Activated CD4-positive, alpha-beta T cell treated with anti-CD3 and anti-CD28 coated beads, Interleukin-2, amount 50 U/mL, for 24 hours (primary cell): ENCODE measurements around the gene AQP12A.

ENCODE experiments used
- DNase-seq, 2 donors: peaks; one replicate each; pipeline ENCODE4 v3.0.0-alpha.2; 2020; ENCODE audit warnings: low read depth in 1 of 2, low spot score in 1 of 2

AQP12A gene

GRCh38 chr2:240704651-240705050 lies 13.0 kb downstream of the AQP12A start:
- DNase-seq: no peak

- DNase-seq: no peak
Observed at GRCh38 chr2:240705204-240705791, 13.6 kb downstream of the AQP12A start.

DNA sequence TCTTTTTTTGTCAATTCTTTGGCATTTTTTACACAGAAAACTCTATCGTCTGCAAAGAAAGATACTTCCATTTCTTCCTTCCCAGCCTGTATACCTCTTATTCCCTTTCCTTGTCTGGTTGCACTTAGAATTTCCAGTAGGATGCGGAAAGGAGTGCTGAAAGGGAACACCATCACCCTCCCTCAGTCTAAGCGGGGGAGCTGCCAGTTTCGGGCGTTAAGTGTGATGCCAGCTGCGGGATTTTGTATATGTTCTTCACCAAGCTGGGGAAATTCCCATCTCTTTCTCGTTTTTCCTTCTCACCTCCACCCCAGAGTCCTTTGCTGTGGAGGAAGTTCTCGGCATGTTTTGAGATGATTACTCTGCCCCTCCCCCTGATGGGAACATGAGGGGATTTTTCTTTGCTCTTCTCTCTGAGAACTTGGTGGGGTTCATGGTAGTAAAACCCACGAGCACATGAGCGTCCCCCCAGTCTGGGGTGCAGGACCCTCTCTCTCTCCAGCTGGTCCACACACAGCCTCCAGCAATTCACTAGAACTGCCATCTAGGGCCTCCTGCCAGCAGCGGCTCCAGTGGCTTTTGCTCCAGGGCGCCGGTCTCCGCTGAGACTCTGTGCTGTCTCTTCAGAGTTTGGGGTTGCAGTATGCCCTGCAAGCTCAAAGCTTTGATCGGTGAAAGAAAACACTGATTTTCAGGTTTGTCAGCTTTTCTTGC lies 15.5 kb downstream of the AQP12A start:
- no peak for DNase-seq

- DNase-seq: no peak
Observed at GRCh38 chr2:240707821-240708220, 16.2 kb downstream of the AQP12A start.

DNA sequence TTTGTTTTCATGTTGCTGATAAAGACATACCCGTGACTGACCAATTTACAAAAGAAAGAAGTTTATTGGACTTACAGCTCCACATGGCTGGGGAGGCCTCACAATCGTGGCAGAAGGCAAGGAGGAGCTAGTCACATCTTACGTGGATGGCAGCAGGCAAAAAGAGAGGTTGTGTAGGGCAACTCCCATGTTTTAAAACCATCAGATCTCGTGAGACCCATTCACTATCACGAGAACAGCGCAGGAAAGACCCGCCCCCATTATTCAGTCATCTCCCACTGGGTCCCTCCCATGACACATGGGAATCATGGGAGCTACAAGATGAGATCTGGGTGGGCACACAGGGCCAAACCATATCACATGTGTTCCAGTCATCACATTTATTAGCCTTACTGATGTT lies 16.8 kb downstream of the AQP12A start:
- no peak for DNase-seq

GRCh38 chr2:240711296-240711695 lies 19.6 kb downstream of the AQP12A start:
- no peak for DNase-seq

DNA sequence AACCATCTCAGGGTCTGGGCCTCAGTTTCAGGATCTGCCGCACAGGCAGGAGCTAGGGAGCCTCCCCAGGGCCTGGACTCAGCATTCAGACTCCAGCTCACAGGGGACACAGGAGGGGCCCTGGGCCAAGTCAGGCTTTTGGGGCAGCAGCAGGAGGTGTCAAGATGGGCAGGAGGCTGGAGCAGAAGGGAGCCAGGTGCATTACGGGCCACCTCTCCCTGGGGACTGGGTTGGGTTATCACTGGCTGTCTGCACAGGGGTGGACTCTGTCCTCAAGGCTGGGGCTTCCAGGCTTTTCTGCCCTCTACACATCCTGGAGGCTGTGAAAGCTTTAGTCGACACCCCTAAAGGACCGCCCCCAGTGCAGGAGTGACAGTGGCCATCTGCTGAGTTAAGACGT lies 20.0 kb downstream of the AQP12A start:
- DNase-seq: no peak

DNA sequence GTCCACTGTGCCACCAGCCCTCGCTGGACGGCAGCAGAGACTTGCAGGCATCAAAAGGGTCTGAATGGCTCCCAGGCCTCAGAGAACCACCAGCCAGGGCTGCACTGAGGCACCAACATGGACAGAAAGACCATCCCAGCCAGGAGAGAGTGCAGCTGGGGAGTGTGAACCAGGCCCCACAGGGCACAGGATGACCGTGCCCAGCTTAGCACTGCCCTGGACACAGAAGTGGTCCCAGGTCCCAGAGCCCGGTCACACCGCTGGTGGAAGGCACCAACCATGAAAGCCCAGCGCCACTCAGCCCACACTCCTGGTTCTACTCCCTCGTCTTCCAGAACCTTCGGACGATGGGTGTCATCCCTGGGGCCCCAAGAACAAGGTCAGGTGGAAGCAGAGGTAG lies 20.5 kb downstream of the AQP12A start:
- no peak for DNase-seq

DNA sequence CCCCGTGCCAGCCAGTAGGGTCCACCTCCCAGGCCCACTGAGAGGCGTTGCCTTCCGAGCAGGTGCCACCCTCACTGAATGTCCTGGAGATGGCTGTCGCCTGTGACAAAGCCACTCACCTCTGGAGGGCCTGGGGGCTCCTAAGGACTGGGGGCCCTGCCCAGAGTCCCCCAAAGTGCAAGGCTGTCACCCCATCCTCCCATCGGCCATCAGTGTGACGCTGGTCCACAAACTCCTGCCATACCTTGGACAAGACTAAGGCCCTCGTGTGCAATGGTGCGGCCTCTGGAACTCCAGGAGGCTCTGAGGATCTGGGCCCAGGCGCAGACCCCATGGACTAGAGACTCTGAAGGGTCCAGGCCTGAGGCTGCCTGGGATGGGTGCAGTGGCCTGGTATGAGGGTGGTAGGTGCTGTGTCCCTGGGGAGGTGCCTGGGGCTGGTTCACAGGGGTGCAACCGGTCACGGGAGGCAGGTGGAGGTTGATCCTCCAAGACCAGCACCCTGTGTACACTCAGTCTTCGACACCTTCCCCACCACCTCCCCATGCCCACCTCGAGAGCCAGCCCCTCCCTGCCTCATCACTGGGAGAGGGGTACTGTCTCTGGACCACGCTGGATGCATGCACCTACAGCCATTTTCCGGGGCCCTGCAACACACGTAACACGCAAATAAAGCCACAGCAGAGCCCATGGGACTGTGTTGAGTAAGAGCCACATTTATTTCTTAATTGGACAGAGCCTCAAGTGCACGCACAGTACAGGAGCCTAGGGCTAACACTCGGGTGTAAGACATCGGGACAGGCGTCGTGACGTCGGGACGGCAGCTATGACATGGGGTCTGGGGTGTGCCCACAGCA lies 21.6 kb downstream of the AQP12A start:
- DNase-seq: no peak

DNA sequence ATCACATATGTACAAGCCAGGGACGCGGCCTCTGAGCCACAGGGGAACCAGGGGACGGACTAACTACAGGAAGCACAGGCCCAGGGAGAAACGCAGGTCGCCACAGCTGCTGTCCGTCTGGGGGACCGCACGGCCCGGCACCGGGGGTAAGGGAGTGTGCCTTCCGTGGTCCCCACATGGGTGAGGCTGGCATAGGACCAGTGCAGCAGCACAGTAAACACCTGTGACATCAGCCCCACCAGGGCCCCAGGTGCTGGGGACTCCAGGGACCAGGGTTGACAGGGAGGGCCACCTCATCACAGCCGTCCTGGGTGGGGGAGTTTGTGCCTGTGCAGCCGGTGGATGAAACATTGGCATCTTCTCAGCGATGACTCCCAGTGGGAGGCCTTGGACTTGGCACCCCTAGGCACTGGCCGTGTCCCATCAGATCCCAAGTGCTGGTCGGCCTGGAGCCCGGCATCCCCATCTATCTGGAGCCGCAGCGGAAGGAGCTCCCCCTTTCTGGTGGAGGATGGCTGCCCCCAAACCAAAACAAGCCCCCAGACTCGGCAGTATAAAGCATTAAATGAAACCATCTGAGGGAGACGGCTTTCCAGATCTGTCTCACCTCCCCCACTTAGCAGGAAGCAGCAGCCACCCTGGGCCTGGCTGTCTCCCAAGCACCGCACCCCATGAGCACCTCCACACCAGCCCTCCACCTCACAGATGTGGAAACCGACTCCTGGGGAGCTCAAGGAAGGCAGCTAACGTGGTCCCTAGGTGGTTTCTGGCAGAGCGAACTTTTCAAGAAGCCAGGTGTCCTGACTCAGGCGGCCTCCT lies 22.5 kb downstream of the AQP12A start:
- DNase-seq: no peak

DNA sequence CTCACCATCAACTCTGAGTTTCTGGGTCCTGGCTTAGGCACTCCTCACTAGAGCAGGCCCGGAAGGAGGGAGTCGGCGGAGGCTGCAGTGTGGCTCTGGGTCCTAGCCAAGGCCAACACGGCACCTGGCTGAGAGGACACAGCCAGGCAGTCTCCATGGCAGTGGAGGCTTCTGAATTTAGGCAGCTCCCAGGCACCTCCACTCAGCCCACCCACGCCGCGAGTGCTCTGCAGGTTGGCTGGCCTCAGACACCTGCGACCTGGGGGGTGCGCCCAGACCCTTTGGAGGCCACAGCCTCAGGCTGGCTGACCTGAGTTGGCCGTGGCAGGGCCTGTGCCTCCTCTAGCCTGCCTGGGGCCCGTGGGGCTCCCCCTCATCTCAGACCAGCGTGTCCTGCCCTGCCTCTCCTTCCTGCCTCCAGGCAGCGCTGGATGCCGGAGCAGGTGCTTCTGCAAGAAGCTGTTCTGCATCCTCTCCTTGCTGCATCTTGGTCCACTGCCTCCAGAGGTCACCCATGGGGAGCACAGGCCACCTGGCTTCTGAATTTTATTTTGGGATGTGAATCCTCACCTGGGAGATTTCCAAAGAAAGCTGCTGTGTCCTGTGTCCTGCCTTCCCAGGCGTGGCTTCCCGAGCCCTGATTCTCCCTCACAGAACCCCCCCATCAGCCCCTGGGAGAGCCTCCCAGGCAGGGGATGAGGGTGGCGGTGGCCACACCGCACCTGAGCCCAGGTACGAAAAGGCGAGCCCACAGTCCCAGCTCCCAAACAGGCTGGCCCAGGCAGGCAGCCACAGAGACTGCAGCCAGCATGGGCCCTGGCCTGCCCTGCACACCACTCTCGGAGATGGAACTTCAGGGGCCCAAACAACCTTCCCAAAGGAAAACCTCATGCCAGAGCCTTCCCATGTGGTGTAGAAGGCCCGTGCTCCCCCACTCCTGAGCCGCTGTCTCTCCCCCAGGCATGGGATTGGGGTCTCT lies 23.4 kb downstream of the AQP12A start:
- DNase-seq: no peak

DNA sequence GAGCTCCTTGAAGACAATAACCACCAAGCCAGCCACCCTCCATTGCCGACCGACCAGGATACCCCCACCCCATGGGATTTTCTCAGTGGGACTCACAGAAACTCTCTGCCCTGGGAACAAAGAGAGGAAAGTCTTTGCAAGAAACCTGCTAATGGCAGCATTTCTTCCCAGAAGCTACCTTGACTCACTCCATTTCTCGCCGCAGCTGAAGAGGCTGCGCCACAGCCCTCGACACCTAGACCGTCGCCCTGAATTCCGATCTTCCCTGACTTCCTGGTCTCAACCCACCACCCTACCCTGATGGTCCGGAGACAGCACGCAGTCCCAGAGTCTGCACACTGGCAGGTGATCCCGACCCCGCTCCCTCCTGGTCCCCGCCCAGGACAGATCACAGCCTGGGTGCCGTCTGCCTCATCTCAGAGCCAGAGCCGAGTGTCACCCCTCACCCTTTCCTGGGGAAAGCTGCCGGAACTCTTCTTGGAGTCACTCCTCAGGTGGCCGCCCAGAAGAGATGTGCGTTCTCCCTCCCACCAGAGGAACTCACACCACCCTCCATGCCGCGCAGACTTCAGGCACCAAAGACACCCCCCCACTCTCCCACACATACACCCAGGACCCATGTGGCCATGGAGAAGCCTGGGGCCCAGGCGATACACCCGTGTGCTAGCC lies 24.6 kb downstream of the AQP12A start:
- DNase-seq: no peak

GRCh38 chr2:240717181-240717641 lies 25.5 kb downstream of the AQP12A start:
- DNase-seq: no peak

GRCh38 chr2:240717681-240718581 lies 26.3 kb downstream of the AQP12A start:
- no peak for DNase-seq

GRCh38 chr2:240718896-240719490 lies 27.3 kb downstream of the AQP12A start:
- no peak for DNase-seq

DNA sequence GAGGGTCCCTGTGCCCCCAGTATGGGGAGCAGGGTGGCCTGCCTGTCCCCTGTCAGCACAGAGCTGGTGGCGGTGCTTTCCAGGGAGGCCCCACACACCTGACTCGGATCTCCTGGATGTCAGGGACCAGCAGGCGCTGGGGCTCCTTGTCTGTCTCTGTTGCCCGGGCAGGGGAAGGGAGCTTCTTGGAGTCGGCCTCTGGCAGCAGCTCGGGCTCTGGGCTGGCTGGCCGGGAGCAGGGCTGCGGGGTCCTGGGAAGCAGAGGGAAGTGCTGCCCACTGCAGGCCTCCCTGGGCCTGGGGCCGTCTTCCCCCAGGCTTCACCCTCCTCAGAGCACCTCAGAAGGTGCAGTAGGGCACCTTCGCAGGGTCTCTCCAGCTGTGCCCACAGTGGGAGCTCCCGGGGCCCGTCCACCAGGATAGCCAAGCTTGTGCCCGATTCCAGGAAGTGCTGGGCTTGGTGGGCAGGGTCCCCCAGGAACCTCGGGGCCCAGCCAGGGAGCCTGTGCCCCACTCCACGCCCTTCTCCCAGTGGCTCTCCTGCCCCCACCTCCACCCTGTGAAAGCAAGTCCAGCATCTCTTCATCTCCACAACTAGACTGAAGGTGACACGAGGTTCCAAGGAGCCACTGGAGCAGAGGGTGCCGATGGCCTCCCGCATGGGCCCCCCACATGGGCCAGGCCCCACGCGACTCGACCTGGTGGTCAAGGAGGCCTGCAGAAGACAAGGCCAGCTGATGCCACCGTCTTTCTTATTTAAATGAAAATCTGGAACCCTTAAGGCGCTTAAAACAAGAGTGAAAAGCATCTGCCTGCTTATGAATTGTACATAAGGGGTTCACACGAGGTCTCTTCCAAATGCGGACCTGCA lies 28.2 kb downstream of the AQP12A start:
- no peak for DNase-seq
